ENCODE data around the gene WWTR1.

DNA sequence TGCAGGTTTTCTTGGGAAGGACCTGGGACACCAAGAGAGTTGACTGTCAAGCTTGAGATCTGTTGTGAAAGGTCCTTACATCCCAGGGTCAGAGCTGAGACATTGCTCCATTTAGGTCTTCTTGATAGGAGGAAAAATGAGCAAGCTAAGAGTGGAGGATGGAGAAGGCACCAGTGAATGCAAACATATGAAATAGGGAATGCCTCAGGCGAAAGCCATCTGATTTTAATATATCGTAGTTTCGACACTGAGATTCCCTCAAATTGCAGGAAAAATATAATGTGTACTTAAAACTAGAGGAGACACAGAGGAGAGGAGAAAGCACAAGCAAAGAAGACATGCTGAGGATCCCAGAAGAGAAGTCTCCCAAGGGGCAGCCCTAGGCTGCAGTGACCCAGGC, 97.8 kb downstream of the WWTR1 start:
- TF ChIP-seq POLR2AphosphoS5 (IDR thresholded peaks at IDR 0.05): no peak
- no peak for TF ChIP-seq EP300 (IDR thresholded peaks at IDR 0.05)
- TF ChIP-seq CTCF (IDR thresholded peaks at IDR 0.05): no peak
- no peak for TF ChIP-seq POLR2A (IDR thresholded peaks at IDR 0.05)

Data from upper lobe of left lung (tissue), 4 donors.